ENCODE results near the gene ZW10. TPM values are rescaled to one million over a fixed set of nuclear protein-coding genes. Genes with fewer than 3 reads are reported as not detected.

The ZW10 gene
- total RNA-seq, 2 donors from 2014 or later = 24.1 to 26.4 TPM

DNA sequence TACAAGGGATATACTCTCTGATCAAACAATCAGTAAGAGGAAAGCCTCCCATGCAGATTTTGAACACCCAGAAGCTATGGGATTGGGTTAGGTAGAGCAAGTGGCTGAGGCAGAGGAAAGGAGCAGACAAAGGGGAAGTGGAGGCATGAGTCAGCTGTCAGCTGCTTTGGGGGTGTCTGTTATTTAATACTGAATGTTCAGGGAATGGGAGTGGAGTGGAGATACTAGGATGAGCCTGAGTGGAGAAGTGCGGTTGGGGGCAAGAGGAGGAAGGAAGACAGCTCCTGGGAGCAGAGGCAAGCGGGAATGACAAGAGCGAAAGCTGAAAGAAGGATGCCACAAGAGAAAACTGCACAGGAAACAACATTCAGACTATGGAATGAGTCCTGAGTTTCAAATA is 44.7 kb downstream of the ZW10 start:
- peaks cover 12% of the 10 kb centered on the region for H3K36me3 Mint-ChIP-seq (ENCODE audit: low read depth)
- no peak overlapping the region for H3K27ac Mint-ChIP-seq
- Histone ChIP-seq H3K9ac (ENCODE audit: extremely low read depth, low read length, poor library complexity, severe bottlenecking) (no peak overlapping the region), H3K4me1 (ENCODE audit: control insufficient read depth, insufficient read depth, low read length) (peaks cover 2% of the 10 kb centered on the region), H3K27me3 (ENCODE audit: control insufficient read depth, insufficient read depth, low read length, poor library complexity, severe bottlenecking) (no peaks in the 10 kb centered on the region), H3K27ac (ENCODE audit: low read depth, low read length) (no peak overlapping the region), H3K9me3 (ENCODE audit: control insufficient read depth, low read length) (no peaks in the 10 kb centered on the region), H3K36me3 (ENCODE audit: control insufficient read depth, insufficient read depth, low read length) (peaks cover 22% of the 10 kb centered on the region), H3K4me3 (ENCODE audit: low read length) (no peak overlapping the region)
- no peak overlapping the region for H3K4me3 Mint-ChIP-seq
- no peak for DNase-seq
- H3K27me3 Mint-ChIP-seq (ENCODE audit: insufficient read depth) = no peaks in the 10 kb centered on the region
- H3K9me3 Mint-ChIP-seq = no peaks in the 10 kb centered on the region
- peaks cover 9% of the 10 kb centered on the region for H3K4me1 Mint-ChIP-seq
- TF ChIP-seq, protein P1, sequence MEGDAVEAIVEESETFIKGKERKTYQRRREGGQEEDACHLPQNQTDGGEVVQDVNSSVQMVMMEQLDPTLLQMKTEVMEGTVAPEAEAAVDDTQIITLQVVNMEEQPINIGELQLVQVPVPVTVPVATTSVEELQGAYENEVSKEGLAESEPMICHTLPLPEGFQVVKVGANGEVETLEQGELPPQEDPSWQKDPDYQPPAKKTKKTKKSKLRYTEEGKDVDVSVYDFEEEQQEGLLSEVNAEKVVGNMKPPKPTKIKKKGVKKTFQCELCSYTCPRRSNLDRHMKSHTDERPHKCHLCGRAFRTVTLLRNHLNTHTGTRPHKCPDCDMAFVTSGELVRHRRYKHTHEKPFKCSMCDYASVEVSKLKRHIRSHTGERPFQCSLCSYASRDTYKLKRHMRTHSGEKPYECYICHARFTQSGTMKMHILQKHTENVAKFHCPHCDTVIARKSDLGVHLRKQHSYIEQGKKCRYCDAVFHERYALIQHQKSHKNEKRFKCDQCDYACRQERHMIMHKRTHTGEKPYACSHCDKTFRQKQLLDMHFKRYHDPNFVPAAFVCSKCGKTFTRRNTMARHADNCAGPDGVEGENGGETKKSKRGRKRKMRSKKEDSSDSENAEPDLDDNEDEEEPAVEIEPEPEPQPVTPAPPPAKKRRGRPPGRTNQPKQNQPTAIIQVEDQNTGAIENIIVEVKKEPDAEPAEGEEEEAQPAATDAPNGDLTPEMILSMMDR (conservative IDR thresholded peaks at IDR 0.05) = no peak
- 99 to 100% methylated on average over 3 of the region's 3 CpGs for WGBS, 2 experiments (ENCODE audit: insufficient coverage in 1 of 2, insufficient read length in 1 of 2)

DNA sequence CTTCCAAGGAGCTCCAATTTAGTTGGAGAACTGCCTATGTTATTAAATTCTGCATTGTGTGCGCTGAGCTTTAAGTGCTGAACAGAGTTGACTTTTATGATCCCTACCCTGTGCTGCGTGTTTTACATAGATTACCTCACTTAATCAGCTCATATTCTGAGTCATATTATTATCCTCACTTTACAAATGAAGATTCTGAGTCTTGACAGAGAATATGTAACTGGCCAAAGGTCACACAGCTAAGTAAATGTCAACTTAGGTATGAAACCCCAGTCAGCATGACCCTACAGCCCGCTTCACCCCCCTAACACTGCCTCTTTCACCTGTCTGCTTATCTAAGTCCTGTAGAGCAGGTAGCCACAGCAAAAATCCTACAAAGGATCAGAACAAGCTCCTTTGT is 47.6 kb downstream of the ZW10 start:
- H3K4me1 ChIP-seq (ENCODE audit: control insufficient read depth, insufficient read depth, low read length) = peaks cover 2% of the 10 kb centered on the region
- Mint-ChIP-seq H3K4me3 (no peak overlapping the region), H3K9me3 (no peaks in the 10 kb centered on the region), H3K27me3 (ENCODE audit: insufficient read depth) (no peaks in the 10 kb centered on the region), H3K36me3 (ENCODE audit: low read depth) (no peaks in the 10 kb centered on the region), H3K27ac (no peak overlapping the region), H3K4me1 (peaks cover 10% of the 10 kb centered on the region)
- H3K9me3 ChIP-seq (ENCODE audit: control insufficient read depth, low read length) = no peaks in the 10 kb centered on the region
- 96 to 97% methylated on average over 3 of the region's 3 CpGs for WGBS, 2 experiments (ENCODE audit: insufficient coverage in 1 of 2, insufficient read length in 1 of 2)
- no peak for DNase-seq
- H3K4me3 ChIP-seq (ENCODE audit: low read length) = no peak overlapping the region
- H3K27ac ChIP-seq (ENCODE audit: low read depth, low read length) = no peak overlapping the region
- no peaks in the 10 kb centered on the region for H3K36me3 ChIP-seq (ENCODE audit: control insufficient read depth, insufficient read depth, low read length)
- H3K9ac ChIP-seq (ENCODE audit: extremely low read depth, low read length, poor library complexity, severe bottlenecking) = no peak overlapping the region
- H3K27me3 ChIP-seq (ENCODE audit: control insufficient read depth, insufficient read depth, low read length, poor library complexity, severe bottlenecking) = no peaks in the 10 kb centered on the region
- TF ChIP-seq, protein P1 (conservative IDR thresholded peaks at IDR 0.05) = no peak

DNA sequence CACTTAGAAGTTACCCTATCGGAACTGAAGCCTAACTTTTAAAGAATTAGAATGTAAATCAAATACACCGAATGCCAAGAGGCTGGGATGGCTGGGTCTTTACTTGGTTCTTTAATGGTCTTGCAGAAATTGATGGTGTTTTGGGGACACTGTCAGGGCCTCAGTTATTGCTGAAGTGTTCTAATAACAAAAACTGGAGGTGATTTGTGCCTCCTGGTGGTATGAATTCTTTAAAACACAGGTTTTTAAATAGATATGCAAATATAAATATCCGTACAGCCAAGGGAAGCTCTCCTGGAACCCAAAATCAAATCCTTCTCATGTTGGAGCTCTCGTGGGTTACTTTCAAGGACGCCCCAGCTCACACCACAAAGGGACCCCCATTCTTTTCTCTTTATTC is 48.1 kb downstream of the ZW10 start:
- WGBS, 2 experiments (ENCODE audit: insufficient coverage in 1 of 2, insufficient read length in 1 of 2) = 90 to 100% methylated on average over 2 to 5 of the region's 5 CpGs
- no peaks in the 10 kb centered on the region for H3K36me3 ChIP-seq (ENCODE audit: control insufficient read depth, insufficient read depth, low read length)

More for the DNA sequence above, 48.1 kb downstream of the ZW10 start:
- no peak overlapping the region for H3K4me3 Mint-ChIP-seq
- H3K27me3 Mint-ChIP-seq (ENCODE audit: insufficient read depth) = no peaks in the 10 kb centered on the region
- H3K27ac ChIP-seq (ENCODE audit: low read depth, low read length) = no peak overlapping the region
- H3K9ac ChIP-seq (ENCODE audit: extremely low read depth, low read length, poor library complexity, severe bottlenecking) = no peak overlapping the region
- TF ChIP-seq, protein P1 (conservative IDR thresholded peaks at IDR 0.05) = no peak
- H3K27ac Mint-ChIP-seq = no peak overlapping the region
- peaks cover 5% of the 10 kb centered on the region for H3K36me3 Mint-ChIP-seq (ENCODE audit: low read depth)
- DNase-seq = no peak
- no peaks in the 10 kb centered on the region for H3K9me3 Mint-ChIP-seq
- H3K27me3 ChIP-seq (ENCODE audit: control insufficient read depth, insufficient read depth, low read length, poor library complexity, severe bottlenecking) = no peaks in the 10 kb centered on the region
- H3K4me1 ChIP-seq (ENCODE audit: control insufficient read depth, insufficient read depth, low read length) = peaks cover 2% of the 10 kb centered on the region
- H3K9me3 ChIP-seq (ENCODE audit: control insufficient read depth, low read length) = no peaks in the 10 kb centered on the region
- H3K4me3 ChIP-seq (ENCODE audit: low read length) = no peak overlapping the region
- peaks cover 10% of the 10 kb centered on the region for H3K4me1 Mint-ChIP-seq

Data from endodermal cell (in vitro differentiated cells).